Heart right ventricle (tissue), 16 donors: ENCODE measurements around the gene NACC1. TPM values are rescaled to one million over a fixed set of nuclear protein-coding genes. Genes with fewer than 3 reads are reported as not detected.

ENCODE experiments used
- ATAC-seq, 8 donors: fragments of 200-7000 bp; cut with Tn5 transposase; one replicate each; pipeline ENCODE4 v1.9.1; 2020; ENCODE audit warnings: mild to moderate bottlenecking in 8 of 8, moderate library complexity in 8 of 8, moderate number of reproducible peaks in 1 of 8
- DNase-seq, 2 donors: peaks; one replicate each; pipeline ENCODE4 v3.0.0-alpha.2; 2020
- H3K27ac ChIP-seq, 10 donors: fragments of 200-600 bp; sonication (generic) in 2 of 10; one replicate each; pipeline versions ENCODE4 v1.5.0 to v1.8.0; 2020 to 2022; ENCODE audit warnings: mild to moderate bottlenecking in 3 of 10
- H3K27me3 ChIP-seq, 7 donors: fragments of 200-600 bp; one replicate each; pipeline ENCODE4 v1.8.0; 2021 to 2022; ENCODE audit warnings: mild to moderate bottlenecking in 2 of 7
- H3K36me3 ChIP-seq, 9 donors: fragments of 200-600 bp; sonication (generic) in 1 of 9; one replicate each; pipeline versions ENCODE4 v1.5.0 to v1.8.0; 2020 to 2022; ENCODE audit warnings: mild to moderate bottlenecking in 2 of 9
- H3K4me1 ChIP-seq, 9 donors: fragments of 200-600 bp; sonication (generic) in 1 of 9; one replicate each; pipeline versions ENCODE4 v1.5.0 to v1.8.0; 2020 to 2022; ENCODE audit warnings: mild to moderate bottlenecking in 4 of 9
- H3K4me3 ChIP-seq, 10 donors: fragments of 200-600 bp; sonication (generic) in 2 of 10; one replicate each; pipeline versions ENCODE4 v1.5.0 to v1.8.0; 2020 to 2022; ENCODE audit warnings: mild to moderate bottlenecking in 7 of 10, moderate library complexity in 2 of 10
- H3K9me3 ChIP-seq, 11 donors: fragments of 200-600 bp in 10 of 11; sonication (generic) in 2 of 11; one replicate each; pipeline versions ENCODE4 v1.5.0 to v1.8.0; 2013 to 2022; ENCODE audit warnings: mild to moderate bottlenecking in 2 of 11, control low read depth in 1 of 11, moderate library complexity in 1 of 11
- CTCF ChIP-seq, 9 donors: fragments of 200-600 bp; sonication (generic) in 2 of 9; IDR thresholded peaks; one replicate each; pipeline versions ENCODE4 v1.5.0 to v1.8.0; 2021 to 2022; ENCODE audit warnings: antibody characterized with exemption in 9 of 9, mild to moderate bottlenecking in 5 of 9, moderate library complexity in 1 of 9
- WGBS, 2 donors: extraction: QIAGEN DNeasy Blood & Tissue Kit; methylation state at CpG; one replicate each; pipeline ENCODE4 v1.1.7; 2013; ENCODE audit warnings: inconsistent platforms in 1 of 2; 5-methylcytosine and 5-hydroxymethylcytosine counted together
- intact Hi-C, 10 donors: fragments of 100-400 bp; cut with DNase I; formaldehyde crosslinking; loops; one replicate each; pipeline versions ENCODE4 v1.11.1 to v1.14.2; 2022
- long read RNA-seq, 3 donors: library from polyadenylated mRNA; unstranded; transcript quantifications; one replicate each; pipeline ENCODE4 v2.0.0, GENCODE V29; 2020 to 2021
- polyA plus RNA-seq, 2 donors: library from polyadenylated mRNA; stranded (reverse); fragments of 200-250 nt; gene quantifications; one replicate each; pipeline ENCODE4 v1.2.3, GENCODE V29; 2013
- total RNA-seq, 10 donors: library from RNA; stranded (reverse); fragmentation: NEBNext Ultra II Directional in 3 of 10; extraction: Animal tissue kit (Norgen Biotek cat#: 25700) in 3 of 10; gene quantifications; one replicate each; pipeline versions ENCODE4 v1.2.1 to v1.2.4, GENCODE V29; 2021 to 2023
- donor health status: Arrhythmogenic right ventricular cardiomyopathy.
- donor health status: ischemic (EF 13 %, LVEDD 7.1; RV severe dilation, severe dysfunction).
- donor health status: healthy with polysubstance abuse.
- donor health status: DM: no; HTN: yes; CAD: no.
- donor health status: DM: no; HTN: no; CAD: no.
- donor health status: ischemic (EF 25% LVEDD 6.9; RV normal size, moderate dysfunction).
- donor health status: ischemic (EF 25% LVEDD 5.7; RV mildly dilated, moderate dysfunction).
- donor health status: healthy.
- donor health status: DM: yes; HTN: yes; CAD: no.
- donor health status: Ischemic cardiomyopathy.
- donor health status: ischemic (EF 35%, LVEDD 5.7; RV mildly dilated, moderate dysfunction).
- donor health status: nonischemic (EF 11% LVEDD 7.7; RV severe dilation, severe dysfunction).
- donor health status: DM: yes; HTN: yes; CAD: no.
- donor health status: PGD.
- donor health status: ischemic (EF 29% LVEDD 5.4; RV normal size, mild dysfunction).
- donor health status: nonischemic (EF 23%, LVEDD 6.1; RV moderate dilation, normal function).

Gene NACC1
- total RNA-seq (10 to 100 TPM; 31.1 to 58.0 (median 35.1) TPM), polyA plus RNA-seq (10 to 100 TPM; 23.9 to 25.0 TPM)
- long read RNA-seq, donor 1, full-length matches to known transcripts: 1 of 9 reads
- long read RNA-seq, donor 1, partial matches to known transcripts: 0 of 9 reads
- long read RNA-seq, donor 1, other reads (novel, unspliced or antisense): 8 of 9 reads
- long read RNA-seq, donor 2, partial matches to known transcripts: 0 of 7 reads
- long read RNA-seq, donor 2, other reads (novel, unspliced or antisense): 7 of 7 reads
- long read RNA-seq, donor 3, partial matches to known transcripts: 0 of 3 reads
- long read RNA-seq, donor 3, other reads (novel, unspliced or antisense): 3 of 3 reads

GRCh38 chr19:13117772-13118423, at the start of gene NACC1:
NACC1 (plus strand) TSS chr19:13118264; CDS start chr19:13135208, 16,944 bp downstream.
- no peak for TF ChIP-seq CTCF (IDR thresholded peaks at IDR 0.05)
- Histone ChIP-seq H3K27me3 (no peaks in the 10 kb centered on the region), H3K36me3 (peaks cover 0 to 34% (median 6%) of the 10 kb centered on the region in 9 donors), H3K27ac (peak within 1 kb of the TSS in 9 of 10 donors; percentile 65 to 91 (median 77)), H3K4me3 (peak within 1 kb of the TSS; percentile 89 to 99 (median 97)), H3K4me1 (peaks cover 12 to 54% (median 44%) of the 10 kb centered on the region in 9 donors), H3K9me3 (no peaks in the 10 kb centered on the region)
- intact Hi-C loops: loop anchor here in 4 of 10 donors (2.0 to 10.0 kb wide), 4 partner anchors 33 to 147 kb away; partner anchors contain the start of genes IER2 (in 3 of the 4) and STX10 (in 3 of the 4)
- WGBS, 2 donors: 3 to 5% methylated on average over 36 to 65 of the region's 65 CpGs
- peak; percentile 89 to 90 for DNase-seq
- peak; percentile 93 to 97 (median 96) for ATAC-seq

GRCh38 chr19:13069415-13070359, 48.4 kb upstream of the NACC1 start:
- Histone ChIP-seq H3K4me3 (peak overlapping the region in 3 of 10 donors; percentile 16 to 31 (median 20)), H3K36me3 (peaks cover 0 to 21% (median 4%) of the 10 kb centered on the region in 9 donors), H3K4me1 (peaks cover 54 to 94% (median 74%) of the 10 kb centered on the region in 9 donors), H3K27me3 (no peaks in the 10 kb centered on the region), H3K9me3 (no peaks in the 10 kb centered on the region), H3K27ac (peak overlapping the region; percentile 66 to 99 (median 81))
- intact Hi-C loops: loop anchor here in 2 of 10 donors (2.0 to 10.0 kb wide), 2 partner anchors 23 to 85 kb away; no protein-coding TSS in a partner anchor
- ATAC-seq (peak in 1 of 8 donors; percentile 8), DNase-seq (no peak)
- no peak for TF ChIP-seq CTCF (IDR thresholded peaks at IDR 0.05)
- 53 to 60% methylated on average over 20 of the region's 20 CpGs for WGBS, 2 donors

DNA sequence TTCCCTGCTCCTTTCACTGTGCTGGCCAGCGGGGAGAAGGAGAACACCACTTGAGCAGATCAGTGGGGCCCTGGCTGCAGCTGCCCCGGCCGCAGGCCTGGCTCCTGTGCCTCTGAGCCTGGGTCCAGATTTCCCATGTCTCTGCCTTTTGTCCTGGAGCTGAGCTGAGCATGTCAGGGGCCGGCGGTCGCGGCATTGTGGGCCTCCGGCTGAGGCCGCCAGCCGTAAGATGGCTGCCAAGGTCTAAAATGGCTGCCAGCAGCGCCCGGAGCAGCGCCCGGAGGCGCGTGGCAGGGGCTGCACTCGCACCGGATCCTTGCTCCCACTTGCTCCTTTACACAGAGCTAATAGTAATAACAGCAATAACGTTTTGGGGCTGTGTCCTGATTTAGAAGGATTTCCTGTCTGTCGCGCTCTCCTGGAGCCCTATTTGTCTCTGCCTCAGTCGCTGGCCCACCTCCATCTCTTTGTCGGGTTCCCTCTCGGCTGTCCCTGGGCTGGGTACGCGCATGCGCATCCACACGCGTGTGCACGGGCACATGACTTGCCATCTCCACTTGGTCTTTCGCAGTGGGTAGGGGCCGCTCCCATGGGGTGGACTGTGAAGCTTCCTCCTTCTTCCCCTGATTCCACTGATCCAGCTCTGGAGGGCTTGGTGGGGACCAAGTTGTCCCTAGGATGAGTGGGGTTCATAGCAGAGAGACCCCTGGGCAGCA, 47.5 kb upstream of the NACC1 start:
- Histone ChIP-seq H3K4me1 (peaks cover 45 to 87% (median 65%) of the 10 kb centered on the region in 9 donors), H3K36me3 (peaks cover 0 to 26% (median 5%) of the 10 kb centered on the region in 9 donors), H3K27ac (peak overlapping the region; percentile 66 to 99 (median 81)), H3K4me3 (peak overlapping the region in 3 of 10 donors; percentile 16 to 31 (median 20)), H3K27me3 (no peaks in the 10 kb centered on the region), H3K9me3 (no peaks in the 10 kb centered on the region)
- 73 to 76% methylated on average over 32 of the region's 32 CpGs for WGBS, 2 donors
- DNase-seq (no peak), ATAC-seq (peak in 4 of 8 donors; percentile 7 to 32 (median 12))
- intact Hi-C loops: no loop called here
- TF ChIP-seq CTCF (IDR thresholded peaks at IDR 0.05): no peak
